WTC11 (cell line): ENCODE measurements around the gene LAMA4. TPM values are rescaled to one million over a fixed set of nuclear protein-coding genes. Genes with fewer than 3 reads are reported as not detected.

ENCODE experiments used
- ATAC-seq: fragments of 200-7000 bp; cut with Tn5 transposase; 2 replicates; pipeline ENCODE4 v1.10.0; 2021; ENCODE audit warnings: mild to moderate bottlenecking, moderate library complexity
- CTCF ChIA-PET: fragments of 300-600 bp; sonication (Branson Sonifier 250); formaldehyde crosslinking; loops from one replicate; lab custom pipeline; 2021; ENCODE audit warnings: antibody characterized with exemption; lab: Charles Lee
- POLR2A ChIA-PET: fragments of 350-600 bp; sonication (Branson Sonifier 250); formaldehyde crosslinking; loops from one replicate; lab custom pipeline; 2021; ENCODE audit warnings: antibody characterized with exemption; lab: Charles Lee
- DNase-seq: peaks from one replicate; pipeline ENCODE4 v3.0.0; 2021; ENCODE audit warnings: low spot score
- H3K27ac Mint-ChIP-seq: 2 replicates; pipeline ENCODE4 v1.8.0; 2021; ENCODE audit warnings: mixed read lengths
- H3K27me3 Mint-ChIP-seq: 2 replicates; pipeline ENCODE4 v1.8.0; 2021; ENCODE audit warnings: low read depth, mild to moderate bottlenecking, moderate library complexity, mixed read lengths
- H3K36me3 Mint-ChIP-seq: 2 replicates; pipeline ENCODE4 v1.8.0; 2021; ENCODE audit warnings: mixed read lengths
- H3K4me1 Mint-ChIP-seq: 2 replicates; pipeline ENCODE4 v1.8.0; 2022; ENCODE audit warnings: mixed read lengths
- H3K4me3 Mint-ChIP-seq: 2 replicates; pipeline ENCODE4 v1.8.0; 2021; ENCODE audit warnings: mild to moderate bottlenecking, moderate library complexity, mixed read lengths
- H3K9me3 Mint-ChIP-seq: 2 replicates; pipeline ENCODE4 v1.8.0; 2021; ENCODE audit warnings: mixed read lengths
- ATF2 ChIP-seq: sonication (generic); formaldehyde crosslinking; IDR thresholded peaks from 2 replicates; pipeline ENCODE4 v1.8.1; 2022; ENCODE audit warnings: low read depth, missing genetic modification reagents, borderline replicate concordance
- ATF3 ChIP-seq: sonication (generic); formaldehyde crosslinking; conservative IDR thresholded peaks from 2 replicates; pipeline ENCODE4 v1.8.1; 2022; ENCODE audit warnings: mild to moderate bottlenecking, missing genetic modification reagents
- CDX4 ChIP-seq: fragments of 250-450 bp; sonication (Bioruptor Pico); IDR thresholded peaks from 2 replicates; pipeline ENCODE4 v1.9.0; 2021; ENCODE audit warnings: moderate library complexity, mild to moderate bottlenecking, inconsistent platforms, borderline replicate concordance
- E2F5 ChIP-seq: sonication (generic); formaldehyde crosslinking; IDR thresholded peaks from 2 replicates; pipeline ENCODE4 v1.8.1; 2022; ENCODE audit warnings: mild to moderate bottlenecking, moderate library complexity, missing genetic modification reagents
- EMX1 ChIP-seq: fragments of 250-450 bp; sonication (Bioruptor Pico); IDR thresholded peaks from 2 replicates; pipeline ENCODE4 v1.8.0; 2021; ENCODE audit warnings: mild to moderate bottlenecking
- GRHL2 ChIP-seq: fragments of 250-450 bp; sonication (Bioruptor Pico); IDR thresholded peaks from 2 replicates; pipeline ENCODE4 v1.8.0; 2022; ENCODE audit warnings: mild to moderate bottlenecking, moderate library complexity; ENCODE audit not compliant: insufficient replicate concordance, severe bottlenecking
- HMGA2 ChIP-seq: fragments of 250-450 bp; sonication (Bioruptor Pico); IDR thresholded peaks from 2 replicates; pipeline ENCODE4 v1.4.0; 2021; ENCODE audit warnings: mild to moderate bottlenecking, moderate library complexity
- IRF1 ChIP-seq: sonication (generic); formaldehyde crosslinking; IDR thresholded peaks from 2 replicates; pipeline ENCODE4 v1.8.0; 2023; ENCODE audit warnings: missing genetic modification reagents
- JUN ChIP-seq: sonication (generic); formaldehyde crosslinking; IDR thresholded peaks from 2 replicates; pipeline ENCODE4 v1.8.0; 2023; ENCODE audit warnings: mild to moderate bottlenecking, missing genetic modification reagents
- NFYB ChIP-seq: sonication (generic); formaldehyde crosslinking; conservative IDR thresholded peaks from 2 replicates; pipeline ENCODE4 v1.8.0; 2022; ENCODE audit warnings: low read depth, missing genetic modification reagents
- NR2C2 ChIP-seq: sonication (generic); formaldehyde crosslinking; IDR thresholded peaks from 2 replicates; pipeline ENCODE4 v1.8.0; 2022; ENCODE audit warnings: mild to moderate bottlenecking, missing genetic modification reagents
- SMAD3 ChIP-seq: sonication (generic); formaldehyde crosslinking; IDR thresholded peaks from 2 replicates; pipeline ENCODE4 v1.8.0; 2022; ENCODE audit warnings: missing genetic modification reagents, mild to moderate bottlenecking, borderline replicate concordance
- TEAD4 ChIP-seq: sonication (generic); formaldehyde crosslinking; IDR thresholded peaks from 2 replicates; pipeline ENCODE4 v1.8.0; 2022; ENCODE audit warnings: mild to moderate bottlenecking, missing genetic modification reagents
- TP53 ChIP-seq: sonication (generic); formaldehyde crosslinking; IDR thresholded peaks from 2 replicates; pipeline ENCODE4 v1.8.1; 2023; ENCODE audit warnings: mild to moderate bottlenecking, missing genetic modification reagents
- USF2 ChIP-seq: sonication (generic); formaldehyde crosslinking; IDR thresholded peaks from 2 replicates; pipeline ENCODE4 v1.8.1; 2023; ENCODE audit warnings: mild to moderate bottlenecking, missing genetic modification reagents, moderate library complexity
- ZNF121 ChIP-seq: sonication (generic); formaldehyde crosslinking; IDR thresholded peaks from 2 replicates; pipeline ENCODE4 v1.8.0; 2023; ENCODE audit warnings: missing genetic modification reagents
- ZNF416 ChIP-seq: fragments of 250-450 bp; sonication (Bioruptor Pico); IDR thresholded peaks from 2 replicates; pipeline ENCODE4 v1.9.0; 2021; ENCODE audit warnings: mild to moderate bottlenecking, inconsistent platforms
- ZNF423 ChIP-seq: fragments of 250-450 bp; sonication (Bioruptor Pico); IDR thresholded peaks from 2 replicates; pipeline ENCODE4 v2.1.2; 2022; ENCODE audit warnings: mild to moderate bottlenecking, moderate library complexity
- ZNF425 ChIP-seq: fragments of 250-450 bp; sonication (Bioruptor Pico); conservative IDR thresholded peaks from 2 replicates; pipeline ENCODE4 v1.9.0; 2021; ENCODE audit warnings: mild to moderate bottlenecking
- ZNF512 ChIP-seq: sonication (generic); formaldehyde crosslinking; IDR thresholded peaks from 2 replicates; pipeline ENCODE4 v1.8.1; 2022; ENCODE audit warnings: missing genetic modification reagents, borderline replicate concordance
- ZSCAN18 ChIP-seq: fragments of 250-450 bp; sonication (Bioruptor Pico); IDR thresholded peaks from 2 replicates; pipeline ENCODE4 v2.1.2; 2022; ENCODE audit warnings: mild to moderate bottlenecking, moderate library complexity
- total RNA-seq: library from RNA; stranded (reverse); gene quantifications from 3 replicates; pipeline ENCODE4 v1.2.3, GENCODE V29; 2021

The LAMA4 gene
- total RNA-seq, 1 experiment from 2014 or later, result 1.6 TPM

- no peaks in the 10 kb centered on the region for H3K27me3 Mint-ChIP-seq
- DNase-seq (no peak), ATAC-seq (no peak)
- TF ChIP-seq ZNF121 (CRISPR knock-in tag) (no peak), USF2 (CRISPR knock-in tag) (no peak), JUN (CRISPR knock-in tag) (no peak), GRHL2 (CRISPR knock-in tag) (no peak), ATF3 (CRISPR knock-in tag) (no peak), ZNF423 (CRISPR knock-in tag) (no peak), ATF2 (CRISPR knock-in tag) (no peak), ZNF416 (CRISPR knock-in tag) (no peak), NR2C2 (CRISPR knock-in tag) (no peak), CDX4 (CRISPR knock-in tag) (no peak), SMAD3 (CRISPR knock-in tag) (no peak)
- no peaks in the 10 kb centered on the region for H3K9me3 Mint-ChIP-seq
- H3K4me1 Mint-ChIP-seq, result 0 out of 2 replicates have a peak, but pooled peaks cover 4% of the 10 kb centered on the region
- H3K4me3 Mint-ChIP-seq, result no peak overlapping the region
- H3K36me3 Mint-ChIP-seq, result no peaks in the 10 kb centered on the region
- ChIA-PET CTCF (interaction anchor here (0.7 to 4.5 kb wide), 7 partner anchors 11 to 99 kb away, joined by 3 to 38 read pairs (median 4); no protein-coding TSS in a partner anchor), POLR2A (no interaction called here)
- H3K27ac Mint-ChIP-seq, result no peak overlapping the region
Observed at GRCh38 chr6:112268019-112268418, 13.7 kb upstream of the LAMA4 start.

- no peaks in the 10 kb centered on the region for H3K27me3 Mint-ChIP-seq
- no peaks in the 10 kb centered on the region for H3K36me3 Mint-ChIP-seq
- CTCF ChIA-PET, result interaction anchor here (0.6 kb wide), 1 partner anchor 10 kb away, joined by 4 read pairs; no protein-coding TSS in a partner anchor
- ATAC-seq, result no peak
- no peak overlapping the region for H3K4me3 Mint-ChIP-seq
- 0 out of 2 replicates have a peak, but pooled peaks cover 4% of the 10 kb centered on the region for H3K4me1 Mint-ChIP-seq
- POLR2A ChIA-PET, result no interaction called here
- no peak overlapping the region for H3K27ac Mint-ChIP-seq
- no peak for DNase-seq
- no peaks in the 10 kb centered on the region for H3K9me3 Mint-ChIP-seq
- TF ChIP-seq NFYB (no peak), IRF1 (CRISPR knock-in tag) (no peak), TEAD4 (CRISPR knock-in tag) (no peak), ZNF512 (CRISPR knock-in tag) (no peak)
Observed at GRCh38 chr6:112266331-112266730, 12.0 kb upstream of the LAMA4 start.

- H3K27me3 Mint-ChIP-seq, result peaks cover 14% of the 10 kb centered on the region
- no peak for DNase-seq
- ATAC-seq, result no peak
- H3K4me1 Mint-ChIP-seq, result peaks cover 14% of the 10 kb centered on the region
- CTCF ChIA-PET, result no interaction called here
- no peaks in the 10 kb centered on the region for H3K9me3 Mint-ChIP-seq
- no peak overlapping the region for H3K4me3 Mint-ChIP-seq
- POLR2A ChIA-PET, result no interaction called here
- H3K27ac Mint-ChIP-seq, result no peak overlapping the region
- no peaks in the 10 kb centered on the region for H3K36me3 Mint-ChIP-seq
- TF ChIP-seq ZNF425 (CRISPR knock-in tag), result no peak
- no peak for TF ChIP-seq USF2 (CRISPR knock-in tag)
- TF ChIP-seq HMGA2 (CRISPR knock-in tag), result no peak
- no peak for TF ChIP-seq E2F5 (CRISPR knock-in tag)
- no peak for TF ChIP-seq ZSCAN18
- TF ChIP-seq TP53 (CRISPR knock-in tag), result no peak
- TF ChIP-seq EMX1 (CRISPR knock-in tag), result no peak
Observed at GRCh38 chr6:112259337-112259675, 4.9 kb upstream of the LAMA4 start.
